Measurements from ENCODE around the gene TSHB.
"Not testable (repeated sequence)": the region's sequence is repeated elsewhere in the genome, so short reads cannot be mapped to it uniquely, and the experiment has no call there.

The TSHB gene

DNA sequence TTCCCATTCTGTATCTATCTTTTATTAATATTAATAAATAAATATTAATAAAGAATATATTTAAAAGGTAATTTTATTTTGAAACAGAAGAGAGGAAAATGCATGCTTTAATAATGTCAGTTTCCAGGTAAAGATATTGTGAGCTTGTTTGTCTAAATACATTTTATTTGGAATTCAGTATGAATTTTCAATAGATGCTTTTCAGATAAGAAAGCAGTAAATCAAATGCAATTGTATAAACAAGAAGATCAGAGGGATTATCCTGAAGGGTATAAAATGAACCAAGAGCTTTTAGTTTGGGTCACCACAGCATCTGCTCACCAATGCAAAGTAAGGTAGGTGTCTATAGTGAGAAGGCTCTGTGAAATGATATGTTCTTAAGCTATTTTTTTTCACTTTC is at the start of gene TSHB:
Gene TSHB, plus strand, starts transcription at position 301 of the 400 bp plus-strand sequence. CDS start 3,537 bp downstream, outside the sequence.
- no peak for DNase-seq
- H3K36me3 Mint-ChIP-seq (ENCODE audit: low read depth), result no peaks in the 10 kb centered on the region
- H3K9me3 Mint-ChIP-seq, result no peaks in the 10 kb centered on the region
- H3K4me3 Mint-ChIP-seq, result no peak within 1 kb of the TSS
- no peaks in the 10 kb centered on the region for H3K27me3 Mint-ChIP-seq
- no peak within 1 kb of the TSS for H3K27ac Mint-ChIP-seq
- no peaks in the 10 kb centered on the region for H3K4me1 Mint-ChIP-seq (ENCODE audit: low read depth)

DNA sequence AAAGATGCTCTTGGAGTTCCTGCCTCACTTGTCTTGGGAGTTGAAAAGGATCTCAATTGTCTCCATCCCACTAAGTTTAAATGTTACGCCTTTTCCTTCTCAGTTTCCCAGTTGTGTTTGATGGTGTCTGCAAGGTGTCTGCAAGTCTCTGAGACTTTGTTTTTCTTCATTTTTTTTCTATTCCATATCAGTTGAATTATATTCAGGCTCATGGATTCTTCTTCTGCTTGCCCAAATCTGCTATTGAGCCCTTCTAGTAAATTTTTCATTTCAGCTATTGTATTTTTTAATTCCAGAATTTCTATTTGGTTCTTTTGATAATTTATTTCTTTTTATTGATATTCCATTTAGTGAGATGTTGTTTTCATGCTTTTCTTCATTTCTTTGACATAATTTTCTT is 47.4 kb upstream of the TSHB start:
- no peak overlapping the region for H3K4me3 Mint-ChIP-seq
- no peaks in the 10 kb centered on the region for H3K4me1 Mint-ChIP-seq (ENCODE audit: low read depth)
- H3K9me3 Mint-ChIP-seq, result peaks cover 16% of the 10 kb centered on the region
- DNase-seq, result no peak
- H3K27ac Mint-ChIP-seq, result no peak overlapping the region
- no peaks in the 10 kb centered on the region for H3K36me3 Mint-ChIP-seq (ENCODE audit: low read depth)
- H3K27me3 Mint-ChIP-seq, result peaks cover 9% of the 10 kb centered on the region

DNA sequence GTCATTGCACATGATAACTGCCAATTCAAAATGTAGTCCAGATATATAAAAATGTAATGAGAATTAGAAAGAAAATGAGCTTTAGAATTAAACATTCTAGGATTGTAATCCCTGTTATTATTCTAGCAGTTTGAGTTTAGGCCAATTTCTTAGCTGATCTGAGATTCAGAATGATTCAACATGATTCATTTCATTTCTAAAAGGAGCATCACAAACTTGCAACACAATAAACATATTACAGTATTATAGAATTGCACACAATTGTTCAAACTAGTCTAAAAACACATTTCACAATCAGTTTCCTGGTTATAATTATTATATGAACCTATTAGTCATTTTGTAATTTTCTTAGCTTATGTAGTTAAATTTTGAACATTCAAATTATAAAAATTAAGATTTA is 43.3 kb upstream of the TSHB start:
- Mint-ChIP-seq H3K27me3 (peaks cover 4% of the 10 kb centered on the region), H3K9me3 (peaks cover 31% of the 10 kb centered on the region), H3K27ac (no peak overlapping the region), H3K36me3 (ENCODE audit: low read depth) (peaks cover 6% of the 10 kb centered on the region), H3K4me3 (no peak overlapping the region), H3K4me1 (ENCODE audit: low read depth) (no peaks in the 10 kb centered on the region)
- DNase-seq, result no peak

GRCh38 chr1:114988095-114988494 is 41.5 kb upstream of the TSHB start:
- Mint-ChIP-seq H3K4me3 (no peak overlapping the region), H3K9me3 (peaks cover 18% of the 10 kb centered on the region), H3K27ac (no peak overlapping the region), H3K27me3 (peaks cover 3% of the 10 kb centered on the region), H3K4me1 (ENCODE audit: low read depth) (no peaks in the 10 kb centered on the region), H3K36me3 (ENCODE audit: low read depth) (peaks cover 6% of the 10 kb centered on the region)
- DNase-seq, result no peak

GRCh38 chr1:114997510-114998289 is 31.9 kb upstream of the TSHB start:
- Mint-ChIP-seq H3K27ac (no peak overlapping the region), H3K9me3 (no peaks in the 10 kb centered on the region), H3K4me3 (no peak overlapping the region), H3K4me1 (ENCODE audit: low read depth) (no peaks in the 10 kb centered on the region), H3K36me3 (ENCODE audit: low read depth) (no peaks in the 10 kb centered on the region), H3K27me3 (peaks cover 9% of the 10 kb centered on the region)
- DNase-seq, result no peak

GRCh38 chr1:115006191-115006590 is 23.4 kb upstream of the TSHB start:
- H3K27me3 Mint-ChIP-seq, result peaks cover 17% of the 10 kb centered on the region
- no peaks in the 10 kb centered on the region for H3K4me1 Mint-ChIP-seq (ENCODE audit: low read depth)
- H3K36me3 Mint-ChIP-seq (ENCODE audit: low read depth), result no peaks in the 10 kb centered on the region
- no peak for DNase-seq
- H3K27ac Mint-ChIP-seq, result no peak overlapping the region
- no peak overlapping the region for H3K4me3 Mint-ChIP-seq
- H3K9me3 Mint-ChIP-seq, result no peaks in the 10 kb centered on the region

DNA sequence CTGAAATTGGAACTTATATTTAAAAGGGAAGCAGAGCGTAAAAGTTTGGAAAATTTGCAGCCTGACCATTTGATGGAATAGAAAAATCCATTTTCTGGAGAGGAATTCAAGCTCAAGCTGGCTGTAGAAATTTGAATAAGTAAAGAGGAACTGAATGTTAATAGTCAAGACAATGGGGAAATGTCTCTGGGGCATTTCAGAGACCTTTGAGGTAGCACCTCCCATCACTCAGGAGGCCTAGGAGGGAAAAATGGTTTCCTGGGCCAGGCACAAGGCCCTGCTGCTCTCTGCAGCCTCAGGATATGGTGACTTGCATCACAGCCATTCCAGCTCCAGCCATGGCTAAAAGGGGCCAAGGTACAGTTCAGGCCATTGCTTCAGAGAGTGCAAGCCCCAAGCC is 17.6 kb upstream of the TSHB start:
- no peak overlapping the region for H3K4me3 Mint-ChIP-seq
- H3K4me1 Mint-ChIP-seq (ENCODE audit: low read depth), result no peaks in the 10 kb centered on the region
- H3K36me3 Mint-ChIP-seq (ENCODE audit: low read depth), result no peaks in the 10 kb centered on the region
- DNase-seq, result no peak
- no peaks in the 10 kb centered on the region for H3K27me3 Mint-ChIP-seq
- H3K27ac Mint-ChIP-seq, result no peak overlapping the region
- H3K9me3 Mint-ChIP-seq, result no peaks in the 10 kb centered on the region

- Mint-ChIP-seq H3K9me3 (no peaks in the 10 kb centered on the region), H3K27me3 (no peaks in the 10 kb centered on the region), H3K36me3 (ENCODE audit: low read depth) (no peaks in the 10 kb centered on the region), H3K4me3 (no peak overlapping the region), H3K4me1 (ENCODE audit: low read depth) (no peaks in the 10 kb centered on the region), H3K27ac (no peak overlapping the region)
- DNase-seq, result no peak
These were observed 17.2 kb upstream of the TSHB start for GRCh38 chr1:115012434-115012833.

- DNase-seq, result no peak
- H3K9me3 Mint-ChIP-seq, result peaks cover 5% of the 10 kb centered on the region
- H3K27ac Mint-ChIP-seq, result no peak overlapping the region
- H3K36me3 Mint-ChIP-seq (ENCODE audit: low read depth), result no peaks in the 10 kb centered on the region
- H3K27me3 Mint-ChIP-seq, result peaks cover 5% of the 10 kb centered on the region
- no peak overlapping the region for H3K4me3 Mint-ChIP-seq
- no peaks in the 10 kb centered on the region for H3K4me1 Mint-ChIP-seq (ENCODE audit: low read depth)
These were observed 15.8 kb upstream of the TSHB start for GRCh38 chr1:115013792-115014191.

- not testable (repeated sequence) for DNase-seq; H3K27ac Mint-ChIP-seq; H3K4me3 Mint-ChIP-seq; H3K4me1 Mint-ChIP-seq (ENCODE audit: low read depth); H3K9me3 Mint-ChIP-seq; H3K36me3 Mint-ChIP-seq (ENCODE audit: low read depth)
- H3K27me3 Mint-ChIP-seq, result peaks cover 20% of the 10 kb centered on the region
These were observed 10.1 kb upstream of the TSHB start for GRCh38 chr1:115019549-115019948.

- no peaks in the 10 kb centered on the region for H3K4me1 Mint-ChIP-seq (ENCODE audit: low read depth)
- no peak overlapping the region for H3K4me3 Mint-ChIP-seq
- peaks cover 20% of the 10 kb centered on the region for H3K27me3 Mint-ChIP-seq
- peaks cover 5% of the 10 kb centered on the region for H3K9me3 Mint-ChIP-seq
- no peaks in the 10 kb centered on the region for H3K36me3 Mint-ChIP-seq (ENCODE audit: low read depth)
- no peak for DNase-seq
- H3K27ac Mint-ChIP-seq, result no peak overlapping the region
These were observed 8.5 kb upstream of the TSHB start for GRCh38 chr1:115021145-115021544.

- no peak overlapping the region for H3K27ac Mint-ChIP-seq
- peaks cover 17% of the 10 kb centered on the region for H3K27me3 Mint-ChIP-seq
- H3K4me3 Mint-ChIP-seq, result no peak overlapping the region
- DNase-seq, result no peak
- no peaks in the 10 kb centered on the region for H3K36me3 Mint-ChIP-seq (ENCODE audit: low read depth)
- H3K4me1 Mint-ChIP-seq (ENCODE audit: low read depth), result no peaks in the 10 kb centered on the region
- peaks cover 2% of the 10 kb centered on the region for H3K9me3 Mint-ChIP-seq
These were observed 6.0 kb upstream of the TSHB start for GRCh38 chr1:115023593-115023992.

- H3K4me3 Mint-ChIP-seq, result no peak overlapping the region
- H3K27ac Mint-ChIP-seq, result no peak overlapping the region
- no peaks in the 10 kb centered on the region for H3K9me3 Mint-ChIP-seq
- H3K4me1 Mint-ChIP-seq (ENCODE audit: low read depth), result no peaks in the 10 kb centered on the region
- no peaks in the 10 kb centered on the region for H3K27me3 Mint-ChIP-seq
- no peak for DNase-seq
- no peaks in the 10 kb centered on the region for H3K36me3 Mint-ChIP-seq (ENCODE audit: low read depth)
These were observed 2.0 kb downstream of the TSHB start for GRCh38 chr1:115031595-115031994.

DNA sequence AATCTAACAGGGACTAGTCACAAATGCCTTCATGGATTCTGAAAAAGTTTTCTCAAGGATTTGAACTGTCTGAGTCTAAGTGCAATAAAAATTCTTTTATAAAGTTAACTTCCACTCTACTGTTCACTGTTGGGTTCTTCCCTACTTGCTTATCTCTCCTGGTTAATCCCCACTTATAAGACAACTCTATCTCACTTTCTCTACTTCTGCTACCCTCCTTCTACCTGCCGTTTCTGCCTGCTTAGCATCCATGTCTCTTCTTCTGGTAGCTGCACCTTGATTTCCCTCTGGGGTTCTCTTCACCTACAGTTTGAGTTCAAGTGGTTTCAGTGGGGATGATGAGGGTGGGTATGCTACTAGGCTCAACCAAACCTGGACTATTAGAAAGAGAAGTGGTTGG is 6.0 kb downstream of the TSHB start:
- DNase-seq, result no peak
- Mint-ChIP-seq H3K36me3 (ENCODE audit: low read depth) (no peaks in the 10 kb centered on the region), H3K9me3 (no peaks in the 10 kb centered on the region), H3K4me1 (ENCODE audit: low read depth) (no peaks in the 10 kb centered on the region), H3K27ac (no peak overlapping the region), H3K4me3 (no peak overlapping the region), H3K27me3 (no peaks in the 10 kb centered on the region)

- Mint-ChIP-seq H3K36me3 (ENCODE audit: low read depth) (no peaks in the 10 kb centered on the region), H3K9me3 (no peaks in the 10 kb centered on the region), H3K4me3 (no peak overlapping the region), H3K27ac (no peak overlapping the region), H3K4me1 (ENCODE audit: low read depth) (no peaks in the 10 kb centered on the region), H3K27me3 (no peaks in the 10 kb centered on the region)
- no peak for DNase-seq
These were observed 7.3 kb downstream of the TSHB start for GRCh38 chr1:115036814-115037507.
